GM19397 (cell line): ENCODE results near the gene CDC42SE1.
"Not testable (repeated sequence)": the region's sequence is repeated elsewhere in the genome, so short reads cannot be mapped to it uniquely, and the experiment has no call there.

Experiments used
- ATAC-seq: cut with Tn5 transposase; IDR thresholded peaks from one replicate; pipeline ENCODE4 v1.9.1; 2021; ENCODE audit warnings: mild to moderate bottlenecking, moderate library complexity; ENCODE audit not compliant: unreplicated experiment

Gene CDC42SE1

GRCh38 chr1:151059109-151060006 is at the start of gene CDC42SE1:
Gene CDC42SE1, minus strand, starts transcription at chr1:151059622. Its CDS starts 3,892 bp downstream, at chr1:151055730.
- ATAC-seq: peak; percentile 85

GRCh38 chr1:151108331-151108730 is 48.9 kb upstream of the CDC42SE1 start:
- ATAC-seq: no peak

GRCh38 chr1:151106894-151107293 is 47.5 kb upstream of the CDC42SE1 start:
- no peak for ATAC-seq

GRCh38 chr1:151104630-151105029 is 45.2 kb upstream of the CDC42SE1 start:
- ATAC-seq: no peak

GRCh38 chr1:151098126-151098525 is 38.7 kb upstream of the CDC42SE1 start:
- ATAC-seq: no peak

GRCh38 chr1:151097426-151097825 is 38.0 kb upstream of the CDC42SE1 start:
- ATAC-seq: not testable (repeated sequence)

GRCh38 chr1:151085953-151086559 is 26.6 kb upstream of the CDC42SE1 start:
- no peak for ATAC-seq

GRCh38 chr1:151072224-151072623 is 12.8 kb upstream of the CDC42SE1 start:
- no peak for ATAC-seq

- ATAC-seq: peak; percentile 65
Observed at GRCh38 chr1:151070474-151071276, 11.3 kb upstream of the CDC42SE1 start, which contains the start of gene GABPB2. Gene GABPB2, plus strand, starts transcription at chr1:151070761. Its CDS starts 17,429 bp downstream, at chr1:151088190.

- no peak for ATAC-seq
Observed at GRCh38 chr1:151069103-151069486, 9.7 kb upstream of the CDC42SE1 start.

GRCh38 chr1:151067185-151067584 is 7.8 kb upstream of the CDC42SE1 start:
- no peak for ATAC-seq

- ATAC-seq: no peak
Observed at GRCh38 chr1:151065089-151065645, 5.7 kb upstream of the CDC42SE1 start.

- ATAC-seq: no peak
Observed at GRCh38 chr1:151062741-151063371, 3.4 kb upstream of the CDC42SE1 start.

- ATAC-seq: no peak
Observed at GRCh38 chr1:151061704-151062103, 2.3 kb upstream of the CDC42SE1 start.

GRCh38 chr1:151060657-151061421 is 1.4 kb upstream of the CDC42SE1 start:
- ATAC-seq: no peak

GRCh38 chr1:151060007-151060656 is 710 bp upstream of the CDC42SE1 start, which contains the start of gene MLLT11:
Gene MLLT11, plus strand, starts transcription at chr1:151060397. Its CDS starts 6,828 bp downstream, at chr1:151067225.
- no peak for ATAC-seq

- ATAC-seq: no peak
Observed at GRCh38 chr1:151058692-151059091, 730 bp downstream of the CDC42SE1 start.

- ATAC-seq: no peak
Observed at GRCh38 chr1:151056149-151056548, 3.3 kb downstream of the CDC42SE1 start.

GRCh38 chr1:151055581-151055980 is 3.8 kb downstream of the CDC42SE1 start:
- no peak for ATAC-seq
